DMS 273 (cell line): ENCODE data around the gene LBHD2.
A peak's percentile ranks its signal among the peaks of the same experiment; 100 is the strongest.
"Not testable (repeated sequence)": the region's sequence is repeated elsewhere in the genome, so short reads cannot be mapped to it uniquely, and the experiment has no call there.

Source experiments
- DNase-seq: peaks from one replicate; lab custom pipeline; 2025; ENCODE audit not compliant: unreplicated experiment; lab: John Stamatoyannopoulos, UW

Gene LBHD2

DNA sequence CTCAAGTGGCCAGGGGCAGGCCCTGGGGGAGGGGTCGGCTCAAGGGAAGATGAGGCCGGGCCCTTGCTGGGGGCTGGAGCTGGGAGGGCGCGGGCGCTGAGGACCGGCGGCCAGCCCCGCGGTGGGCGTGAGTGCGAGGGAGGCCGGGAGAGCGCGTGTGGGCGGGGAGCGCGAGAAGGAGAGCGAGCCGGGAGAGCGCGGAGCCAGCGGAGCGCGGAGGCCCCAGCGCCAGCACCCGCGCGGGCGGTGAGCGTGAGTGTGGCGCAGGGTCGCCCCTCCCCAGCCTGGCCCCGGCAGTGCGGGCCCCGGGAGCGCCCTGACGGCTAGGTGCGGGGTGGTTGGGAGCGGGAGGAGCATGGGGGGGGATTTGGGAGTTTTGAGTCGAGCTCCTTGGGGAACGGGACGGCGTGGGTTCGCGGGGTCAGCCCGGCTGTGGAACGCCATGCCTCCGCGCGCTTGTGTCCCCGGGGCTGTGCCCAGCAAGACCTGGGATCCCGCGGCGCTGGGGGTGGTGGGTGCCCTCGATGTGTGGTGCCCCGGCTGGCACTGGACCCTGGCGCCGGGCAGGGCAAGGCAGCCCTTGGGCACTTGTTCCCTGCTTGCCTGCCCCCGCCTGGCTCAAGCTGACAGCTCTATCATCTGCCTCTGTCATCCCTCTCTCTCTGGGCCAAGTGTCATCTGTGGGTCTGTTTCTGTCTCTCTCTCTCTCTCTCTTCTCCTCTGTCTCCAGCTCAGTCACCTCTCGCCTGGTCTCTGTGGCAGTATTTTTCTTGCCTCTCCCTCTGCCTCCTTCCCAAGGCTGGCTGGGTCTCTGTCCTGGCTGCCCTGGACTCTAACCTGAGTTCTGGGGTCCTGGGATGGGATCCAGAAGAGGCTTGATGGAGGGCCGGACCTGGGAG lies at the start of gene LBHD2:
TSS of gene LBHD2 (plus strand) at position 190 of the 899 bp plus-strand sequence. CDS start 1,803 bp downstream, outside the sequence.
- peak; percentile 54 for DNase-seq

DNA sequence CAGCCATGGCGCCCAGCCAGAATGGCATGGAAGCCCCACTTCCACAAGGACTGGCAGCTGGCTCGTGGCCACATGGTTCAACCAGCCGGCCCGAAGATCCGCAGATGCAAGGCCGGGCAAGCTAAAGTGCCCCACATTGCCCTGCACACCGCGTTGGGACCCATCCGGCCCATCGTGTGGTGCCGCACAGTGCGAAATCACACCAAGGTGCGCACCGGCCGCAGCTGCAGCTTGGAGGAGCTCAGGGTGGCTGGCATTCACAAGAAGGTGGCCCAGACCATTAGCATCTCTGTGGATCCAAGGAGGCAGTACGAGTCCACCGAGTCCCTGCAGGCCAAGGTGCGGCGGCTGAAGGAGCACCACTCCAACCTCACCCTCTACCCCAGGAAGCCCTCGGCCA lies 42.5 kb upstream of the LBHD2 start:
- DNase-seq: no peak

DNA sequence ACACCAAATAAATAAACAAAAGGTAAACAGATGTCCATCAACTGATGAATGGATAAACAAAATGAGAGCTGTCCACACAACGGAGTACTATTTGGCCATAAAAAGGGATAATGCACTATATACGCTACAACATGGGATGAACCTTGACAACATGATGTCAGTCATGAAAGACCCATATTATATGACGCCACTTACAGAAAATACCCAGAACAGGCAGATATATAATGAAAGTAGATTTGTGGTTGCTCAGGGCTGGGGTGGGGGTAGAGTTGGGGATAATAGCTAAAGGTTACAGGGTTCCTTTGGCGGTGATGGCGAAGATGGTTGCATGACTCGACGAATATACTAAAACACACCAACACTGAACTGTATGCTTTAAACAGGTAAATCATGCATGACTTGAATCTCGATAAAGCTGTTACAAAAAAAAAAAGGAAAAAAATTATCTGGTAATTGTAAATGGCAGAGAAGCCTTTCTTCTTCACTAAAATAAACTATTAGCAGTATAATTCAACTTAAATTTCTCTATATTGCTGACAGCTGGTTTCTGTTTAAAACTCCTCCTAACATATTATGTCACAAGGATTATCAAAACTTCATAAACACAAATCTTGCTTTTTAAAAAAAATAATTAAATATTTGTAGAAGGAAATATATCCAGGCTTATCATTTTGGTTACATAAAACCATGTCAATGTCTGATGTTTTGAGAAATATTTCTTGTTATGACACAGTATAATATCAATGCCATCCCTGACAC lies 40.6 kb upstream of the LBHD2 start:
- DNase-seq: no peak

DNA sequence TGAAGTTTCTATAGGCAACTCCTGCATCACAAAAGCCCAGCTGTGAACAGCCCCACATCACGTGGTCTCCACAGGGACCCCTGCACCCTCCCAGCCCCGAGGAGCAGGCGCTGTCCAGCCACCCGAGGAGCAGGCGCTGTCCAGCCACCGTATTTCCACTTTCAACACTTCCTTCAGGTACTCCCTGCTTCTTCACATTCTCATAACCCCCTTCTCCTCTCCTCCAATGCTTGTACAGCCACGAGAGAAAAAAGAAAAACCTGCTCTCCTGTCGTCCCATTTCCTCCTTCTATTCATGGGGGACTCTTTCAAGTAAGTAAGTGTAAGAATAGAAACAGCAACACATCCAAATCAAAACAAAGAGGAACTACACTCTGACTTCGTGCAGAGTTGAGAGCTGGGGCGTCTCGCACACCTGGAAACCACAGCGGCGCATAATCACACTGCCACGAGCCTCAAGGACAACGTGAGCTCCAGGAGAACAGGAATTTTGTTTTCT lies 38.6 kb upstream of the LBHD2 start:
- no peak for DNase-seq

DNA sequence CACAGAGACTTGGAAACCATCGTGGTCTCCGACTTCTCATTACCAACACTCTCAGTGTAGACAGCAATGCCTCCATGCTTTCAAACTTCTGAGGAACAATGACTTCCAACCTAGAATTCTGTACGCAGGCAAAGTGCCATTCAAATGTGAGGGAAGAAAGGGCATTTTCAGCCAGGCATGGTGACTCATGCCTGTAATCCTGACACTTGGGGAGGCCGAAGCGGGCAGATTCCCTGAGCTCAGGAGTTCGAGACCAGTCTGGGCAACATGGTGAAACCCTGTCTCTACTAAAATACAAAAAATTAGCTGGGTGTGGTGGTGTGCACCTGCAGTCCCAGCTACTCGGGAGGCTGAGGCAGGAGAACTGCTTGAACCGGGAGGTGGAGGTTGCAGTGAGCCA lies 36.6 kb upstream of the LBHD2 start:
- not testable (repeated sequence) for DNase-seq

DNA sequence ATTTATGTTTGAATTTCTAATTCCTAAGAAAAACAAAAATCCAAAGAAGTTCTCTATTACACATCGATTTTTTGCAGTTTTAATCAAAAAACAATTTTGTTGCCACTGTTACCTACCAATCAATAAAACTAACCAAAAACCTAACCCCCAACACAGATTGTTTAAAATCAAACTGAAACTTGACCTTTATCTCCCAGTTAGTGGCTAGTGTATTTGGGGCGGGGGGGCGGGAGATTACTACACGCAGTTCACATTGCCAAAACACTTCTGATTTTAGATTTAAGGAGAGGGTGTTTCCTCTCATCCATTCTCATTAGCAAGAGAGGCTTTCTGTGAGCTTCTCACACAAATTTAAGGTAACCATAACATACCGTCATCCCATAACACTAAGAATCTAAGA lies 33.1 kb upstream of the LBHD2 start:
- no peak for DNase-seq

DNA sequence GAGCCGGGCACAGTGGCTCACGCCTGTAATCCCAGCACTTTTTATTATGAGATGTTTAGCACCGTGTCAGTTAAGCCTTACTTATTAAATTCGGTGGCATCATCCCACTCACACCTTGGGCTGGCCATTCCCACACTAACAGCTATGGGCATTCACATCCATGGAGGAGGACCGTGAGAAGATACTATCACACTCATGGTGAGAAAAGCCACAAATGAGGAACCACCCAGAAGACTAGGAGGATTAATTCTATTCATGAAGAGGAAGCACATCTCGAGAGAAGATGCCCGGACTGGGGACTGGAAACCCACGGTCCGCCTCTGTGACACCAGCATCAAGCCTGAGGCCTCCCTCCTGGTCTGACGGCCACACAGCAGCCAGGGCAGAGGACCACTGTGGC lies 31.6 kb upstream of the LBHD2 start:
- no peak for DNase-seq

DNA sequence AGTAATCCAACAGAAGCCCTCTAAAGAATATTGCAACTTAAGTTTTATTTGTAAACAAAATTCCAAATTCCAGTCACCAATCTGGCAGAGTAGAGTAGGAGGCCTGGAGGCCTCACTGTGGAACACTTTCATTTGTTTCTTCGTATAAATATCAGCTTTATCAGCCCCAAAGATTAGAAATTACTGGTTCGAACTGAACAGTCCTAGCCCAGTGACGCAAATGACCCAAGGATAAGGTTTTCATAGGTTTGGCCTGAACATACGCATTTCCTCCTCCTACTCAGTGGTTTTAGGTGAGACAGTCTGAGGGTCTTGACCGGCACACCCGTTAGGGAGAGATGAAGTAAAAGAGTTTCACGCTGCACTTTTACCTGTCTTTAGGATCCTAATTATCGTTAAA lies 28.3 kb upstream of the LBHD2 start:
- no peak for DNase-seq

DNA sequence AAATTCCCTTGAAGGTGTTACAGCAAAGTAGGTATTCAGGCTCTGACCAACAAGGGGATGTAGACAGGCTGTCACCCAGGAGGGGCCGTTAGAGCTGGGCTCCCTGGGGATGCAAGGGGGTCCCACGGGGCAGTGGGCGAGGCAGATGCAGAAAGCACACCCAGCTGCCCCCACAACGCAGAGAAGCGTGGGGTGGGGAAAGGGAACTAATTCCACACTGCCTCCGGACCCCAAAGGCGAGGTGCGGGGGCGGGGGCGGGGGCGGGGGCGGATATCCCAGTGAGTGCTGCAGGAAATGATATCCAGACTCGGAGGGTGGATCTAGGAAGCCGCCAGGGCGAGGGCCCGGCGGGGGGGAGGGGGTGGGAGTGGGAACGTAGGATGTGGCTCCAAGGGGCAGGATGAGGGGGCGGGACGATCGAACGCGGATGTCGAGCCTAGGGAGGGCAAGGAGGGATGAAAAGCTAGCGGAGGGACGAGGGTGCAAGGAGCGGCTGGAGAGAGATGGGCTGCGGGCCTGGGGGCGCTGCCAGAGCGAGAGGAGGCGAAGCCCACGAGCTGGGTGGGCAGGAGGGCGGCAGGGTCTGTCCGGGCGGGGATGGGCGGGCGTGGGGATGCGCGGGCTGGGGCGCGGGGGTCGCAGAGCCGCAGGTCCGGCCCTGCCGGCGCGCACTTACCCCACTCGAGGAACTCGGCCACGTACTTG lies 27.5 kb upstream of the LBHD2 start:
- DNase-seq: peak; percentile 83

DNA sequence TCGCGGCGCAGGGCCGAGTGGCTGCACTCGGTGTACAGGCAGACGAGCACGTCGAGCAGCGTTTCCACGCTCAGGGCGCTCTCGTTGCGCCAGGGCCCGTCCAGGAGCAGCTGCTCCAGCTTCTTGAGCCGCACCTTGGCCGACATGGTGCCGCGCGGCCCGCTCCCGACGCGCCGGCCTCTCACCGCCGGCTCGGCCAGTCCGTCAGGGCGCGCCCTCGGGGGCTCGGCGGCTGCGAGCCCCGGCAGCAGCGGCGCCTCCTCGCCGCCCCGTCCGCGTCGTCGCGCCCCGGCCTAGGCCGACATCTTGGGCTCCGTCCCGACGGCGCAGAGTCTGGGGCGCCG lies 27.0 kb upstream of the LBHD2 start:
- DNase-seq: peak; percentile 75

DNA sequence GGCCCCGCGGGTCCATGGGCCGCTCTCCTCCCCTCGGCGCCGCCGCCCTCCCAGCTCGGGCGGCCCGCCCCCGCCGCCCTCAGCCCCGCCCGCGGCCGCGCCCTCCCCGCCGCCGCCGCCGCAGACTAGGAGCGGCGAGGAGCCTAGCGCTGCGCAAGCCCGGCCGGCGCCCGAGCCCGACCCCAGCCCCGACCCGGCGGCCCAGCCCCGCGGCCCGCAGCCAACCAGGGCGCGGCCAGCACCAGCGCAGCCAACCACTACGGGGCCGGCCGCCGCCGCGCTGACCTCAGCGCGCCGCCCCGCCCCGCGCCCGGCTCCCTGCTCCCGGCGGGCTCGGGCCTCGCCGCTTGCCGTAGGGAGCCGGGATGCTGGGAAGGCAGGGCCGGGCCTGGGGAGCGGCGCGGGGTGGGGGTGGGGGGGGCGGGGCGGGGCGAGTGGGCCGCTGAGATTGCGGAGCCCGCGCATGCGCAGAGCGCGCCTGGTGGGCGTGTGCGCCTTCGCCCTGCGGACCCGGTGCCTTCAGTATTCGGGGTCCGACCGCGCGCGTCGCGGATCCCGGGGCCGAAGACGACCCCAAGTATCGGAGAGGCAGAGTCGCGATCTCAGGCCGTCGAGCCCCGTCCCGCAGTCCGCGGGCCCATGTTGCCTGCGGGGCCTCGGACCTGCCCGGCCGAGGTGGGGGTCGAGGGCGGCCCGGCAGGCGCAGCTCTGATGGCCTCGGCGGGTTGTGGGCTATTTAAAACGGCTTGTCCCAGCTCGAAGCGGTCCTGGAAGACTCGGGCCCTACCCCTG lies 26.4 kb upstream of the LBHD2 start, which contains the start of gene CDC42BPB:
TSS of gene CDC42BPB (minus strand) at position 178 of the 792 bp plus-strand sequence. CDS start 376 bp downstream, outside the sequence.
- DNase-seq: peak; percentile 97

DNA sequence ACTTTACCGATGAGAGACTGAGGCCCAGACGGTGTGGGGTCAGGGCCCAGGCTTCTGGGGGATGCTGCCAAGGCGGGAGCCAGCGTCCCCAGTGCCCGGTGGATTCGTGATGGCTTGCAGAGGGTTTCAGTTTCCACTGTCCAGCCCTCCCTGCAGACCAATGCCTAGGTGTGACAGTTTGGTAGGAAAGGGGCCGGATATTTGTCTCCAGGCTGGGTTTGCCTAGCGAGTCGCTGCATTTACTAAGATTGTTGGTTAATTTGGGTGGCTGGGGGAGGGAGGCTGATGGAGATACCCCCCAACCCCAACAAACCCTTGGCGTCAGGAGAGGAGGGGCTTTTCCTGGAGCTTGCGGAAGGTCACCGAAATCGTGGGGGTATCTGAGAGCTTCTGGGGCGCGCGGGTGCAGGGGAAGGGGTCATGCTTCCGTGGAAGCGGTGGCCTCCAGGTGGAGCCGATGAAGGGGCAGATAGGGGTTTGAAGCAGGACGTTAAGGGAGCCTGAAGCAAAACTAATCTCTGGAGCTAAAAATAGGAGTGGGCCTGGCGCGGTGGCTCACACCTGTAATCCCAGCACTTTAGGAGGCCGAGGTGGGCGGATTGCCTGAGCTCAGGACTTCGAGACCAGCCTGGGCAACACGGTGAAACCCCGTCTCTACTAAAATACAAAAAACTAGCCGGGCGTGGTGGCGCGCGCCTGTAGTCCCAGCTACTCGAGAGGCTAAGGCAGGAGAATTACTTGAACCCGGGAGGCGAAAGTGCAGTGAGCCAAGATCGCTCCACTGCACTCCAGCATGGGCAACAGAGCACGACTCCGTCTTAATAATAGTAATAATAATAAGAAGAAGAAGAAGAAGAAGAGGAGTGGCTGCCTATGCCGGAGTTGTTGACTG lies 25.6 kb upstream of the LBHD2 start:
- DNase-seq: no peak

DNA sequence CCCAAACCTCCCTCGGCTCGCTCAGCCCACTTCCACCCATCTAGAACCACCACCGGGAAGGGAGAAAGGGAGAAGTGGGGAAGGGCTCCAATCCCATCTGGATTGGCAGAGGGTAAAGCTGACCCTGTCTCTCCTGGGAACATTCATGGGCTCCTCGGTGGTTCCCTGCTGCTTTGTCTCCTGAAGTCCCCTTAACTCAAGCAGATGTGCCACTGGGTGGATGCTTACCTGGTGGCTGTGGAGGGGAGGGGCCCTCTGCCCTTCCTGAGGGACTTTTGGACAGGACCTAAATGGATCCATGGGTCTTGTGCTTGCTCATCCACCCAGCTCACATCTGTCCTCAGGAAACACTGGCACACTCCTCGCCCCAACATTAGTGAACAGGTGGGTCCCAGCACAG lies 24.5 kb upstream of the LBHD2 start:
- DNase-seq: no peak

DNA sequence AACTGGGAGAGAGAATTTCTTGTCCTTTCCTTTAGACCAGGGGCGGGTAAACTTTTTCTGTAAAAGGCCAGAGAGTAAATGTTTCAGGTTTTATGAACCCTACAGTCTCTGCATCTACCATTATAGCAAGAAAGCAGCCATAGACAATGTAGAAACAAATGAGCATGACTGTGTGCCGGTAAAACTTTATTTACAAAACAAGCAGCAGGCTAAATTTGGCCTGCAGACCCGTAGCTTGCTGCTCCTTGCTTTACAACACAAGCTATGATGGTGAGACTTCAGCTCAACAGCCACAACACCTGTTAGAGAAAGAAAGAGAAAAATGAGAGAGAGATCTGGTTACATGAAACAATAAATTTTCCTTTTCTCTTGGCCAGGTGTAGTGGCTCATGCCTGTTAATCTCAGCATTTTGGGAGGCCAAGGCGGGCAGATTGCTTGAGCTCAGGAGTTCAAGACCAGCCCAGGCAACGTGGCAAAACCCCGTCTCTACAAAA lies 22.5 kb upstream of the LBHD2 start:
- DNase-seq: no peak

DNA sequence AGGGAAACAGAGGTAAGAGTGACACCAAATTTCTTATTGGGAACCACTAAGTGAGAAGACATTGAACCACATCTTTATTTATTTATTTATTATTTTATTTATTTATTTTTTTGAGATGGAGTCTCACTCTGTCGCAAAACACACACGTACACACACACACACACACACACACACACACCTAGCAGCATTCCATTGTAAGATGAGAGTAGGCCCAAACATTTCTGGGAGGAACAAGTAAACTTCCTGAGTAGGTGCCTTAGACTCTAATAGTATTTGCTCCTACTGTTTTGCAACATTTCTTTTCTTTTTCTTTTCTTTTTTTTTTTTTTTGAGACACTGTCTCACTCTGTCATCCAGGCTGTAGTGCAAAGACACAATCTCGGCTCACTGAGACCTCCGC lies 19.6 kb upstream of the LBHD2 start:
- no peak for DNase-seq

DNA sequence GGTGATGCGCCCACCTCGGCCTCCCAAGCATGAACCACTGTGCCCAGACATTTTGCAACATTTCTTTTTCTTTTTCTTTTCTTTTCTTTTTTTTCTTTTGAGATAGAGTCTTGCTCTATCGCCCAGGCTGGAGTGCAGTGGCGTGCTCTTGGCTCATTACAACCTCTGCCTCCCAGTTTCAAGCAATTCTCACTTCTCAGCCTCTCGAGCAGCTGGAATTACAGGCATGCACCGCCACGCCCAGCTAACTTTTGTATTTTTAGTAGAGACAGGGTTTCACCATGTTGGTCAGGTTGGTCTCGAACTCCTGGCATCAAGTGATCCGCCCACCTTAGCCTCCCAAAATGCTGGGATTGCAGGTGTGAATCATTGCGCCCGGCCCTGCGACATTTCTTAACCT lies 19.0 kb upstream of the LBHD2 start:
- no peak for DNase-seq

DNA sequence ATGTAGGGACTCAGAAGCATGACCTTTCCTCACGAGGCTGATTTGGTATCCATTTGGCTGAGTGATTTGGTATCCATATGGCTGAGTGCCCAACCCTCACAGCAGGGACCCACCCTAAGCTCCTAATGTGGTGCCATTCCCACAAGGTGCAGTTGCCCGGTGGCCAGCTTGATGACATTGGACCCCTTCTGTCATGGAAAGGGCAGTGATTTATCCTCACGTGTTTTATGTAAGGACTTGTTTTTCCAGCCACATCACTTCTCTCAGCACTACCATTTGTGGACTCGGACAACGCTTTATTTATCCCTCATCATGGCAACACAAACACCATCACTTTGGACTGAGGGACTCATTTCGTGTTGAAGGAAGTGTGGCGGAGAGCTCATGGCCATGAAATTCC lies 18.1 kb upstream of the LBHD2 start:
- DNase-seq: no peak

DNA sequence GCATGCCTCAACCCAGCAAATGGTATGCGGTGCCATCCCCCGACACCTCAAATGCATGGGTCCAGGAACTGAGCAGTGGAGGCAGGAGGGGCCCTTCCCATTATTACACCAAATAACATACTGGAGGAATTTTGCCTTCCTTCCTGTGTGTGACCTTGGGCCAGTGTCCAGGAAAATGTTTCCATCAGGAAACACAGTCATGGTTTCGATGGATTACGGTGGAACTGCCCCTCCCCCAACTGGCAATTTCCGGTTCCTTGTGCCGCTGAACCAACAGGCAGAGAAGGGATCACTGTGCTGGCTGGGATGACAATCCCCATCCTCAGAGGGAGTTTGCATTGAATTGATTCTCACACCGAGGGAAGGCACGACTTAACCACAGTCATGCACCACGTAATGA lies 17.6 kb upstream of the LBHD2 start:
- DNase-seq: no peak

DNA sequence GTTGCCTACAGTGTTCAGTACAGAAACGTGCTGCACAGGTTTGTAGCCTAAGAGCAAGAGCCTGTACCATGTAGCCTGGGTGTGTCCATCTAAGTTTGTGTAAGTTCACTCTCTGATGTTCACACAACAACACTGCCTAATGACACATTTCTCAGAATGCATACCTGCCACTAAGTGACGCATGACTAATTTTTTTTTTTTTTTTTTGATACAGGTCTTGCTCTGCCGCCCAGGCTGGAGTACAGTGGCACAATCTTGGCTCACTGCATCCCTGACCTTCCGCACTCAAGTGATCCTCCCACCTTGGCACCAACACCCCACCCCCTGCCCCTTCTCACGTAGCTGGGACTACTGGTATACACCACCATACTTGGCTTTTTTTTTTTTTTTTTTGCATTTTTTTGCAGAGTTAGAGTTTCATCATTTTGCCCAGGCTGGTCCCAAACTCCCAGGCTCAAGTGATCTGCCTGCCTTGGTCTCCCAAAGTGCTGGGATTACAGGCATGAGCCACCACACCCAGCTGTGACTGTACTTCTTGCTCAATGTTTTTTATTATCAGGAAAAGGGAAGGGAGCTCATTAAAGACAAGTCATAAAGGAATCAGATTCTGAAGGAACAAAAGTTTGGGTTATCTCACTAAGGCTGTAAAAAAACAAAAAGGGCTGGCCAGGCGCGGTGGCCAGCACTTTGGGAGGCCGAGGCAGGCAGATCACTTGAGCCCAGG lies 16.6 kb upstream of the LBHD2 start:
- no peak for DNase-seq
